Measurements from ENCODE around the gene GATAD2A.
"Not testable (repeated sequence)": the region's sequence is repeated elsewhere in the genome, so short reads cannot be mapped to it uniquely, and the experiment has no call there.

GATAD2A gene, protein sequence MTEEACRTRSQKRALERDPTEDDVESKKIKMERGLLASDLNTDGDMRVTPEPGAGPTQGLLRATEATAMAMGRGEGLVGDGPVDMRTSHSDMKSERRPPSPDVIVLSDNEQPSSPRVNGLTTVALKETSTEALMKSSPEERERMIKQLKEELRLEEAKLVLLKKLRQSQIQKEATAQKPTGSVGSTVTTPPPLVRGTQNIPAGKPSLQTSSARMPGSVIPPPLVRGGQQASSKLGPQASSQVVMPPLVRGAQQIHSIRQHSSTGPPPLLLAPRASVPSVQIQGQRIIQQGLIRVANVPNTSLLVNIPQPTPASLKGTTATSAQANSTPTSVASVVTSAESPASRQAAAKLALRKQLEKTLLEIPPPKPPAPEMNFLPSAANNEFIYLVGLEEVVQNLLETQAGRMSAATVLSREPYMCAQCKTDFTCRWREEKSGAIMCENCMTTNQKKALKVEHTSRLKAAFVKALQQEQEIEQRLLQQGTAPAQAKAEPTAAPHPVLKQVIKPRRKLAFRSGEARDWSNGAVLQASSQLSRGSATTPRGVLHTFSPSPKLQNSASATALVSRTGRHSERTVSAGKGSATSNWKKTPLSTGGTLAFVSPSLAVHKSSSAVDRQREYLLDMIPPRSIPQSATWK

DNA sequence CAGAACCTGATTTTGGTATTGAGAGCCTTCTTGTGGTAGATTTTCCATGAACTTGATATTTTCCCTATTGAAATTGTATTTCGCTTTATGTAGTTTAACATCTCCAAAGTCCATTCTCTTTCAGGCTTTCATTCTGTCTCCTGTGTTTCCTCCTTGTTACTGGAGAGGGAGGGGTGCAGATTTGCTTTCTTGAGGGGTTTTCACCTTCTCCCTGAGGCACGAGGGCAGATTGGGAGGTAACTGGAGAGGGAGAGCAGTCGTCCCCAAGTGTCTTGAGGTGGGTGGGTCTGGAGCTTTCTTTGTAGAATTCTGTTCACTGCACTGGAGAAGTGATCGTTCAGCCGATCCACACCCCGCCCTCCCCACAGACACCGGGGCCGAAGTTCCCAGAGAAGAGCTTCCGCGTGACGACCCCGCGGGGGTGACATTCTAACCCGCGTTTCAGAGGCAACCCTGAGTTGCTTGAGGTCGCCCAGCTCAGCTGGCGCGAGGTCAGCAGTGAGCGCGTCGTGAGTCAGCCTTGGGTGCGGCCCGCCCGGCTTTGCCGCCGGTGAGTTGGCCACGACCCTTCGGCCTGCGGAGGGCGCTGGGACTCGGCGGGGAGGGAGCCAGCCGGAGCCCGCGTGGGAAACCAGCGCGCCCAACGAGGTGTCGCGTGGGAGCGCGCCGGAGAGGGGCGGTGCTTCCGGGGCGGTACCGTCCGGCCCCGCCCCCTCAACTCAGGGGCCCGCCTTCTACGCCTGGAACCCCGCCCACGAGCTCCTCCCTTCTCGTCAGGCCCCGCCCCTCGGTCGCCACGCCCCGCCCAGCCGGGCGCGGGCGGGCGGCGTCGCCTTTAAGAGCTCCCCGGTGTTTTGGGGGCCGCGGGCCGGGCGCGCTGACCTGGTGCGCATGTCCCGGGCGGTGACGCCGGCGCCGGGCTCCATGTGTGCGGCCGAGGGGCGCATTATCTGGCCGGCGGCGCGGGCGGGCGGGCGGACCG is at the start of gene GATAD2A:
Gene GATAD2A (plus strand): TSS at position 797 of the 982 bp plus-strand sequence. CDS start 59,671 bp downstream, outside the sequence.
- DNase-seq = peak; percentile 84 to 86

DNA sequence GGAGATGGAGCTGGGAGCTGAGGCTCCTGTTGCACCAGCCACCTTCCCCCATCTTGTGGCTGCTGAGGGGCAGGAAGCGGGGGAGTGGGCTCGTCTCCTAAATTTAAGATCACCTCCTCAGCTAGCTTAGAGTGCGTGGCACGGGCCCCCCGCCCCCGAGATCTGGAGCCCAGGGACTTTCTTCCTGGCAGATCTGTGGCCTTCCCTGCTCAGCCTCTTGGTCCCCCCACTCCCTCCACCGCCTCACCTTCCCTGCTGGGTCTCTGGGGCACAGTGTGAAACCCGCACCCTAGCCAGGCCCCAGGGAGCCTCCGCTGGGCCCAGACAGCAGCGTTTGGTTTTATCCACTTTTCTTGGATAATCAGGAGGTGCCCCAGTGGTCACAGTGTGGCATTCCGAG is 49.0 kb upstream of the GATAD2A start:
- DNase-seq = no peak

DNA sequence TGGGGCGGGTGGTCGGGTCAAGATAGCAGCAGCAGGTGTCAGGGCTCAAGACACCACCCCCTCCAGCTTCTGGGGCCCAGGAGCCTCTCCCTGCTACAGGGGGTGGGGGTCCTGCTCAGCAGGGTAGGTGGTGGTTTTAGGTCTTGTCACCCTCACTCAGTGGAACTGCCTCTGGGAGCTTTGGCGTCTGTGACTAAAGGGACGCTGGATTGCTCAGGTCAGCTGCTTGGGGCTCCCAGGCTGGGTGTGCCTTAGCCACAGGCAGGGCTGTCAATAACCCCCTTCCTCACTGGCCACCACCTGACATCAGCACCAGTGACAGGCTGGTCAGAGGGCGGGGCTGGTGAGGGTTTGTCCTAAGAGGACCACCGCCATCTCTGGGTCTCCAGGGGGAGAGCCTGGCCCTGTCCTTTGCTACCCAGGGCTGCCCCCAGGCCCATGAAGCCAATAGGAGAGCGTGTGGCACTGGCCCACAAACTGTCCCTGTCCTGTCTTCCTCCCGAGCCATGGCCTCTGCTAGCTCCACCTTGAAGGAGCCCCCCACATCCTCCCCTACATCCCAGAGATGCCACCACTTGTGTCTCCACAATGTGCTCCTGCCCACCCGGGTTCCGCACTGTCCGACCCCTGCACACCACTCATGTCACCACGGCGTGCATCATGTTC is 48.4 kb upstream of the GATAD2A start:
- no peak for DNase-seq

DNA sequence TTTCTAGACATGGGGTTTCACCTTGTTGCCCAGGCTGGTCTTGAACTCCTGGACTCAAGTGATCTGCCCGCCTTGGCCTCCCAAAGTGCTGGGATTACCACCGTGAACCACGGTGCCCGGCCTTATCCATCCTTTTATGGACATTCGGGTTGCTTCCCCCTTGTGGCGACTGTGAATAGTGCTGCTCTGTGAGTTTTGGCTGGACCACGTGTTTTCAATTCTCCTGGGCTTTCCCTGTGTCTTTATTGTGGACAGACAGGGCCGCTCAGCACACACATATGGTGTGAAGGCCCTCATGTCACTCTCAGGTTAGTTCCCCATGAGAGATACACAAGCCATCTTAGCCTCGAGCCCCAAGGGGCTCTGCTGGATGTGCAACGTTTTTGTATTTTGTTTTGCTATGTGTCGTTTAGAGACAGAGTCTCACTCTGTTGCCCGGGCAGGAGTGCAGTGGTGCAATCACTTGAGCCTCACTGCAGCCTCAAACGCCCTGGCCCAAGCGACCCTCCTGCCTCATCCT is 44.3 kb upstream of the GATAD2A start:
- DNase-seq = peak; percentile 60 to 66

DNA sequence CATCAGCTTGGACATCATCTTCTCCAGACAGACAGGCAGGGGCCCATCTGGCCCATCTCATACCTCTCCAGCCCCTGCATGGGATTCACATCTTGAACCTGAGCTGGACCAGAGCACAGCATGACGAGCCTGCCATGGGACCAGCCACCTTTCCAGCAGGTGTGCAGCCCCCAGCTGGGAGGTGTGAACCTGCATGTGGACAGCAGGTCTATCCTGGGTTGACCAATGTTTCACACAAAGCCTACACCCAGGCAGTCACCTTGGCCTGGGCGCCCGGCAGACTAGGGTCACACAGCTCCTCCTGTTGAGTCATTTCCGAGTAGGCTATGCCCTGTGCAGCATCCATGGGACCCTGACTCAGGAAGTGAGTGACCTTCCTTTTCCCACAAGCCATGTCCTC is 43.4 kb upstream of the GATAD2A start:
- no peak for DNase-seq

DNA sequence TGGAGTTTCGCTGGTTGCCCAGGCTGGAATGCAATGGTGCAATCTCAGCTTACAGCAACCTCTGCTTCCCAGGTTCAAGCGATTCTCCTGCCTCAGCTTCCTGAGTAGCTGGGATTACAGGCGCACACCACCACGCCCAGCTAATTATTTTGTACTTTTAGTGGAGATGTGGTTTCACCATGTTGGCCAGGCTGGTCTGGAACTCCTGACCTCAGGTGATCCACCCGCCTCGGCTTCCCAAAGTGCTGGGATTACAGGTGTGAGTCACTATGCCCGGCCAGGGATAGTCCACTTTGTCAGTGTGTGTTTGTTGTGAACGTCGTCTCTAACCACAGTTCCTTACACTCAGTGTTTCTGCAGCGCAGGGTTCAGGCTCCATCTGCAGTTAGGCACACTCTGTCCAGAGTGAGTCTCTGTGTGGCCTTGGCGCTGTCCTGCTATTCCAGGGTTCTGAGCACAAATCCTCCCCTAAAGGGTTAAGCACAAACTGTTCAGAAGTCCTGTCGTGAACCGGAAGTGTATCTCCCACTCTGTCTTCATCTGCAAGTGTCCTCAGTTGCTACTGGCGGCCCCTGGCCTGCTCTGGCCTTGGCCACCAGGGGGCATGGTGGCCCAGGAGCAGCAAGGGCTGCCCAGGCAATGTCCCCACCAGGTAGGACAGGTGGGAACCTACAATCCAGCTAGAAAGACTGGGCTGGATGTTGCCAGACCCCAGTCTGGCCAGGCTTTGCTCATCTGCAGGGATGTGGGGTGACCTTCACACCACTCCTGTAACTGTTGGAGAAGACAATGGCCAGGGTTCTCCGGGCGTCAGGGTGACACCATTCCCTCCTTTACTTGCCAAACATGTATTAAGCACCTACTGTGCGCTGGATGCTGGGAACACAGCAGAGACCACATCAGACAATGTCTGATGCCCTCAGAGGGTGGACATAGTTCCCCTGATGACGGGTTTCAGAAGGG is 38.8 kb upstream of the GATAD2A start:
- peak; percentile 60 to 62 for DNase-seq

DNA sequence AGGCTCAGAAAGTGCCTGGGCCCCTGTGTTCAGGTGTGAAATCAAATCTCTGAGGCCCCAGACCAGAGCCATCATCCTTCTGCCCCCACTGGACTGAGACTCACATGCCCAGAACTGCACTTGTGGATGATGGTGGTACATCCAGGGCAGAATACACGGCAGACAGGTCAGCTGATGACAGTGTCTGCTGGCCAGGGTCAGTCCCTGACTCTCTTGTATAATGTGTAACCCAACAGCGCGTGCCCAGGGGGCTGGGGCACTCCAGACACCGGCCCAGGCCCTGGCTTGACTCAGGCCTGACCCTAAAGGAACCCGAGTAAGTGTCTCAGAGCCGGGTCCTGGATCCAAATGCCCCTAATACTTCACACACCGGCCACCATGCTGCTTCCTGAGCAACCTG is 37.4 kb upstream of the GATAD2A start:
- no peak for DNase-seq

DNA sequence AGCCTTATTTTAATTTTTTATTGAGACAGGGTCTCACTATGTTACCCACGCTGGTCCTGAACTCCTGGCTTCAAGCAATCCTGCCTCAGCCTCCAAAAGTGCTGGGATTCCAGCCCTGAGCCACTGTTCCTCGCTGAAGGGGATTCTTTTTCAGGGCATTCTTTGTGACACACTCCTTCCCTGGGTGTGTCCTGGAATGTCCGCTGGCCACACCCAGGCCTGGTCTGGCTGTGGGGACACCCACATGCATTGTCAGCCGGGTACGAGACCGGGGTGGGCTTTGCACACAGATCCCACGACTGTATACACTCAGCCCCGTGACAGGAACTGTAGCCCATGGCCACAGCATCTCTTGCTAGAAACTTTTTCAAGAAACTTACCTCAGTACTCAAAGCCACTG is 34.4 kb upstream of the GATAD2A start:
- DNase-seq = no peak

DNA sequence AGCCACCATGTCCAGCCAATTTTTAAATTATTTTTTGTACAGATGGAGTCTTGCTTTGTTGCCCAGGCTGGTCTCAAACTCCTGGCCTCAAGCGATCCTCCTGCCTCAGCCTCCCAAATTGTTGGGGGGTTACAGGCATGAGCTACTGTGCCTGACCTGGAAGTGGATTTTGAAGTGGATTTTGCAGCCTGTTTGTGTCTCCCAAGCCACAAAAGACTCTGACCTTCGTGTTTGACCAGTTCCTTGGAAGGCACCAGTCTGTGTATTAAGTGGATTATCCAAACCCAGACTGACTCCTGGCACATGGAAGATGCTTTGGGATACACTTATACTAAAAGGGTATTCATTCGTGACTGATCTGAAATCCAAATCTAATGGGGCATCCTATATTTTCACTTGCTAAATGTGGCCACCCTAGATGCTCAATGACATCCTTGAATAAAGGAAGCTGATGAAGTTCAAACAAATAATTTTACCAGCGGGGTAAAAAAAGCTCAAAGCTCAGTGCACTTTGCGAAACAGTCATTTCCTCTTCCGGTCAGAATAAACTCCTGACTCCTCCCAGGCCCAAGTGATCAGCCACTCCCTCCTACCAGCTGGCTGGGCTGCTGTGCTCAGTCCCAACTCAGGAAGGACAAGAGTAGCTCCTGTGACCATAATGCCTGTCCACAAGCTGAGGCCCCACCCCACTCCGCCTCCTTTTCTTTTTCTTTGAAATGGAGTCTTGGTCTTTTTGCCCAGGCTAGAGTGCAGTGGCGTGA is 32.6 kb upstream of the GATAD2A start:
- no peak for DNase-seq

DNA sequence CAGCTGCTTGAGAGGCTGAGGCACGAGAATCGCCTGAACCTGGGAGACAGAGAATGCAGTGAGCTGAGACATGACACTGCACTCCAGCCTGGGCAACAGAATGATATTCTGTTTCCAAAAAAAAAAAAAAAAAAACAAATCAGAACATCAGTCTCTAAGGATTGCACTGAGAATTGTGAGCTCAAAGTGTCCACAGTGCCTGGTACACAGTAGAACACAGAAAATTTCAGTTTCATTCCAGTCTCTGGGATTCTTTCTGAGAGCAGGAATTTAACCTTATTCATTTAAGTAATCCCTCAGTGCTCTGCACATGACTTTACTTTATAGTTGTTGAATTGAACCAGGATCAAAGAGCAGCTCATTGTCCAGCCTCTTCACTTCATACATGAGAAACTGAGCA is 25.9 kb upstream of the GATAD2A start:
- no peak for DNase-seq

DNA sequence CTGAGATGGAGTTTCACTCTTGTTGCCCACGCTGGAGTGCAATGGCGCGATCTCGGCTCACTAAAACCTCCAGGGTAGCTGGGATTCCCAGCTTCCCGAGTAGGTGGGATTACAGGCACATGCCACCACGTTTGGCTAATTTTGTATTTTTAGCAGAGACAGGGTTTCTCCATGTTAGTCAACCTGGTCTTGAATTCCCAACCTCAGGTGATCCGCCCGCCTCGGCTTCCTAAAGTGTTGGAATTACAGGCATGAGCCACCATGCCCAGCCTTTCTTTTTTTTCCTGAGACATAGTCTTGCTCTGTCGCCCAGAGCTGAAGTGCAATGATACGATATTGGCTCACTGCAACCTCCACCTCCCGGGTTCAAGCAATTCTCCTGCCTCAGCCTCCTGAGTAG is 25.2 kb upstream of the GATAD2A start:
- DNase-seq = not testable (repeated sequence)

DNA sequence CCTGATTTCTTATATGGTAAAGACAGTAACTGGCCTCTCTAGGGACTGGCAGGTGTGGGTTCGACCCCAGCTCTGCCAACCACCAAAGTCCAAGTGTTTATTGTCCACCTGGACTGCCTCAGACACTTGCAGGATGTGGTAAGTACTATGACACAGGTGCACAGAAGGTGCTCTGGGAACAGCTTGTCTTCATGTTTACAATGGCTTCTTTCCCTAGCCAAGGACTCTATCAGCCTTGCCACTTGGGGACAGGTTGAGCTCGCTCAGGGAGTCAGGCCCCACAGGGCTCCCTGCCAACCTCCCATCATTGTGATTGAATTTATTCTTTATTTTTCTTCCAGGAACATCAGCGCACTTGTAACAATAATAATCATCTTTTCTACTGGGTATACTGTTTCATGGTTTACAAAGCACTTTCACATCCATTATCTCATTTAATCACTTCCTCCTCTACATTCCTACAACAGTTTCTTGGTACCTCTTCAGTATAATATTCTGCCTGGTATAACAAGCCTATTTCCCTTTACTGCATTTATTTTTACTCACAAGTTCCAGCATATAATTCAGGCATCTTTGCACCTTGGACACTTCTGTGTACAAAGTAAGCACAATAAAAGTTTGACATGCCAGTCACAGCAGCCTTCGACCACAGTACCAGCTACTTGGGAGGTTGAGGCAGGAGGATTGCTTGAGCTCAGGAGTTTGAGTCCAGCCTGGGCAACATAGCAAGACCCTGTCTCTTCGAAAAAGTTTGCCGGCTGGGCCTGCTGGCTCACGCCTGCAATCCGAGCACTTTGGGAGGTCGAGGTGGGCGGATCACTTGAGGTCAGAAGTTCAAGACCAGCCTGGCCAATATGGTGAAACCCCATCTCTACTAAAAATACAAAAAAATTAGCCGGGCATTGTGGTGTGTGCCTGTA is 24.2 kb upstream of the GATAD2A start:
- no peak for DNase-seq

DNA sequence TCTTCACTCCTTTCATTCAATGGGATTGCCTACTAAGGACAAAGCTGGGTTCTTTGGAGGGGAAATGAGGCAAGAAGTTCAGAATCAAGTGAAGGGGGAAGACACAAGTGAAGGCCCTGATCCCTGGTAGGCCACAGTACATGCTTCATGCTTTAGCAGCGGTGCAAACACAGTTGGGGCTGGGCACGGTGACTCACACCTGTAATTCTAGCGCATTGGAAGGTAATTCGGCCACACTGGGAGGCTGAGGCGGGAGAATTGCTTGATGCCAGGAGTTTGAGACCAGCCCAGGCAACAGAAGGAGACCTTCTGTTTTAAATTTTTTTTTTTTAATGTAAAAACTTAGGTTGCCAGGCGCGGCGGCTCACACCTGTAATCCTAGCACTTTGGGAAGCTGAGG is 23.4 kb upstream of the GATAD2A start:
- no peak for DNase-seq

DNA sequence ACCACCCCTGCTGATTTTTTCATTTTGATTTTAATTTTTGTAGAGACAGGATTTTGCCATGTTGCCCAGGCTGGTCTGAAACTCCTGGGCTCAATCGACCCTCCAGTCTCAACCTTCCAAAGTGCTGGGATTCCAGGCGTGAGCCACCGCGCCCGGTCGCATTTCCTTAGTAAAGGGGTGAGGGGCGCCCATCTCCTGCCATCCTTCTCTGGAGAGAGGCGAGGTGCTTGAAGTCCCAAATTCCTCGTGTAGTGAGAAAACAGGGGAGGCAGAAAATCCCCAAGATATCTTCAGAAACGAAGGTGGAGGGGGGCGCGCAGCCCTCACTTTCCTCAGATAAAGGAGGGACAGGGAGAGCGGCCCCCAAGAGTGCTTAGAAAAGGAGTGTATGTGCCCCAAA is 21.0 kb upstream of the GATAD2A start:
- DNase-seq = no peak

DNA sequence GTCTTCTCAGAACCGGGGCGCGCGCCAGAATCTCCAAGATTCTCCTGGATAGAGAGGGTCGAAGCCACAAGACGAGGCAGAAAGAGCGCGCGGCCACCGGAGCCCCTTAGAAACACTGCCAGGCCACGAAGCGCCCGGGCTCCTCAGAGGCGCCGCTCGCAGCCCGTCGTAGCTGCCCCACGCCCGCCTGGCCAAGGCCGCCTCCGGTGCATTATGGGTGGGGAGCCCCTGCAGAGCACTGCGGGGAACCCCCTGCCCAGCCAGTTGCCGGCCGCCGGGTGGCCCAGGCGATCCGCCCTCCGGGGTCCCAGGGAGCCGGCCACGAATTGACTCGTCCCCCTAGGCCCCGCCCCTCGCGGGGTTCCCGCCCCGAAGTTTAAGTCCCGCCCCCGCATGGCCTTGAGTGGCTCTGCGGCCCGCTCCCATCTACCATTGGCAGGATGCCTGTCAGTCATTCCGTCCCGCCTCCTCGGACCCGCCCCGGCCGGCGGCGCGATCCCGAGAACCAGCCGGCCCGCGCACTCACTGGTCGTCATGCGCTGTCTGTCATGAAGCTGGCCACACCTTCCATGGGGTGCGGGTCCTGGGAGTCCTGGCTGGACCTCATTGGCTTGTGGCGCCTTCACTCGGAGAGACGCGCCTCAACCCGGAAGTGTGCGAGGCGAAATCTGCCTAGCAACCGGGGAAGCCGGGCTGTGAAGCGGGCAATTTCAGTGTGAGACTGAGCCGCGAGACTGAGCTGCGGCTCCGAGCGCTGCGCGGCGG is 20.2 kb upstream of the GATAD2A start:
- peak; percentile 99 for DNase-seq

DNA sequence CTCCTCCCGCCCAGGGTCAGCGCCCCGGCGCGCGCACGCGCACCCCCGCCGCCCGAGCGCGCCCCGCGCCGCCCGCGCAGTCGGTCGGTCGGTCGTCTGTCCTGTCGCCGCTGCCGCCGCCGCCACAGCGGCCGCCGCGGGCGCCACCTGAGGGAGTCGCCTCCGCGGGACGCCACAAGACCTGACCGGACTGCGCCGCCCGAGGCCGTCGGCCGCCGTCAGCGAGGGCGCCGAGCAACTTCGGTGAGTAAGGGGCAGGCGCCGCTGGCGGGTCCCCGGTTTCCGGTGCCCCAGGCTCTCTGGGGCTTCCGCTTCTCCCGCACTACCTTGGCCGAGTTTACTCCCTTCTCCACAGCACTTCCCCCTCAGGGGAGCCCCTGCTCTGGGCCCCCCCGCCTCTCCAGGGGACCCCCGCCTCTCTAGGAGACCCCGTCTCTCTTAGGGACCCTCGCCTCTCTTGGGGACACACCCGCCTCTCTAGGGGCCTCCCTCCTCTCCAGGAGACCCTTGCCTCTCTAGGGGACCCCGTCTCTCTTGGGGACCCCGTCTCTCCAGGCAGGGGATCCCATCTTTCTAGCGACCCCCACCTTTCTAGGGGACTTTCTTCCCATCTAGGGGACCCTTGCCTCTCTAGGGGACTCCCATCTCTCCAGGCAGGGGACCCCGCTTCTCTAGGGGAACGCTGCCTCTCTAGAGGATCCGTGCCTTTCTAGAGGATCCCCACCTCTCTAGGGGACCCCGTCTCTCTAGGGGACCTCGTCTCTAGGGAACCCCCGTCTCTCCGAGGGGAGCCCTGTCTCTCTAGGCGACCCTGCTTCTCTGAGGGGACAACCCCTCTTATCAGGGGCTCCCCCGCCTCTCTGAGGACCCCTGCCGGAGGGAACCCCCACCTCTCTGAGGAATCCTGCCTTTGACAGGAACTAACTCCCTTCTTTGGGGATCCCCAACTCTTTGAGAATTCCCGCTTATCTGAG is 19.3 kb upstream of the GATAD2A start:
- DNase-seq = peak; percentile 29 to 34

DNA sequence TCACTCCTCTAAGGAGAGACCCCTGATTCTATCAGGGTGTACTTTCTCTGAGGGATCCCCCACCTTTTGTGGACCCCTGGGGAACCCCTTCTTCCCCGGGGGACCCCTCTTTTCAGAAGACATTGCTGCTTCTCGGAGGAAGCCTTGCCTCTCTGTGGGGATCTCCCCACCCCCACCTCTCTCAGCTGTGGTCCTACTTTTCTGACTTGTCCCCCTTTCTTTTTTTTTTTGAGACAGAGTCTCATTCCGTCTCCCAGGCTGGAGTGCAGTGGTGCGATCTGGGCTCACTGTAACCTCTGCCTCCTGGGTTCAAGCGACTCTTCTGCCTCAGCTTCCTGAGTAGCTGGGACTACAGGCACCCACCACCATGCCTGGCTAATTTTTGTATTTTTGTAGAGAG is 18.4 kb upstream of the GATAD2A start:
- no peak for DNase-seq

Data from activated CD4-positive, alpha-beta T cell treated with anti-CD3 and anti-CD28 coated beads, Interleukin-2, amount 50 U/mL, for 4 hours (primary cell).